B cell (primary cell): ENCODE results near the gene ABR. TPM values are rescaled to one million over a fixed set of nuclear protein-coding genes. Genes with fewer than 3 reads are reported as not detected.

Source experiments
- ATAC-seq: fragments of 200-7000 bp; cut with Tn5 transposase; one replicate; pipeline ENCODE4 v1.10.0; 2021; ENCODE audit warnings: low read depth, mild to moderate bottlenecking, moderate number of reproducible peaks, moderate library complexity
- CTCF ChIA-PET: fragments of 350-600 bp; sonication (Branson Sonifier 250); formaldehyde crosslinking; loops from one replicate; lab custom pipeline; 2021; ENCODE audit warnings: antibody characterized with exemption, inconsistent platforms; lab: Charles Lee
- POLR2A ChIA-PET: fragments of 350-600 bp; sonication (Branson Sonifier 250); formaldehyde crosslinking; loops from one replicate; lab custom pipeline; 2021; ENCODE audit warnings: antibody characterized with exemption; lab: Charles Lee
- DNase-seq: peaks from one replicate; pipeline ENCODE4 v3.0.0; 2013
- H2AFZ ChIP-seq: 2 replicates; pipeline ENCODE4 v1.6.1; 2012; ENCODE audit warnings: mild to moderate bottlenecking, low read depth, low read length; ENCODE audit not compliant: insufficient read depth, poor library complexity, severe bottlenecking
- H3K27ac ChIP-seq, 2 donors: 1 replicate in 1 of 2; 2 replicates in 1 of 2; pipeline ENCODE4 v1.5.1; 2012 to 2013; ENCODE audit warnings: low read length in 2 of 2, mild to moderate bottlenecking in 2 of 2, moderate library complexity in 1 of 2
- H3K27me3 ChIP-seq, 4 experiments: fragments of 200-600 bp in 1 of 4; sonication (generic) in 1 of 4; replicated peaks in 1 of 4; 1 replicate in 2 of 4; 2 replicates in 2 of 4; pipeline versions ENCODE4 v1.6.1 to v1.7.0; 2013 to 2016; ENCODE audit warnings: low read length in 3 of 4, mild to moderate bottlenecking in 2 of 4, mixed read lengths in 1 of 4, moderate library complexity in 1 of 4; ENCODE audit not compliant: insufficient read depth in 4 of 4, control insufficient read depth in 3 of 4; ENCODE audit errors: control extremely low read depth in 1 of 4
- H3K36me3 ChIP-seq, 2 experiments: replicated peaks in 1 of 2; 1 replicate in 1 of 2; 2 replicates in 1 of 2; pipeline versions ENCODE4 v1.6.1 to v1.7.1; 2013; ENCODE audit warnings: low read length in 1 of 2; ENCODE audit not compliant: insufficient read depth in 2 of 2, control insufficient read depth in 1 of 2; ENCODE audit errors: control extremely low read depth in 1 of 2, extremely low read depth in 1 of 2
- H3K4me1 ChIP-seq, 2 donors: fragments of 200-600 bp in 1 of 2; sonication (generic) in 1 of 2; 1 replicate in 1 of 2; 2 replicates in 1 of 2; pipeline versions ENCODE4 v1.5.1 to v1.6.1; 2013 to 2017; ENCODE audit warnings: low read length in 2 of 2; ENCODE audit not compliant: control insufficient read depth in 2 of 2, insufficient read depth in 2 of 2
- H3K4me2 ChIP-seq: replicated peaks from 2 replicates; pipeline ENCODE3; 2012; ENCODE audit warnings: mild to moderate bottlenecking, low read depth, low read length; ENCODE audit not compliant: poor library complexity, severe bottlenecking
- H3K4me3 ChIP-seq, 5 experiments: fragments of 200-600 bp in 1 of 5; sonication (generic) in 1 of 5; 1 replicate in 3 of 5; 2 replicates in 2 of 5; pipeline versions ENCODE4 v1.5.1 to v1.7.0; 2011 to 2016; ENCODE audit warnings: low read length in 4 of 5, mild to moderate bottlenecking in 4 of 5, low read depth in 2 of 5, control low read depth in 1 of 5, moderate library complexity in 1 of 5; ENCODE audit not compliant: insufficient read depth in 1 of 5; ENCODE audit errors: control extremely low read depth in 1 of 5, extremely low read depth in 1 of 5
- H3K79me2 ChIP-seq: fragments of 200-600 bp; sonication (generic); one replicate; pipeline ENCODE4 v1.6.0; 2016; ENCODE audit warnings: low read length; ENCODE audit not compliant: control insufficient read depth, insufficient read depth
- H3K9ac ChIP-seq: fragments of 200-600 bp; sonication (generic); 2 replicates; pipeline ENCODE4 v1.6.1; 2017; ENCODE audit warnings: mild to moderate bottlenecking, low read length, moderate library complexity
- H3K9me3 ChIP-seq, 3 donors: one replicate each; pipeline versions ENCODE4 v1.6.1 to v1.7.1; 2013; ENCODE audit warnings: low read length in 2 of 3; ENCODE audit not compliant: control insufficient read depth in 2 of 3, insufficient read depth in 1 of 3; ENCODE audit errors: control extremely low read depth in 1 of 3
- H4K20me1 ChIP-seq: 2 replicates; pipeline ENCODE4 v1.6.0; 2012; ENCODE audit warnings: mild to moderate bottlenecking, low read length; ENCODE audit not compliant: insufficient read depth, control insufficient read depth, poor library complexity, severe bottlenecking
- H3K27ac Mint-ChIP-seq: one replicate; pipeline ENCODE4 v1.8.0; 2021; ENCODE audit warnings: mixed read lengths
- H3K27me3 Mint-ChIP-seq: one replicate; pipeline ENCODE4 v1.8.0; 2021; ENCODE audit warnings: mixed read lengths
- H3K4me1 Mint-ChIP-seq: one replicate; pipeline ENCODE4 v1.8.0; 2021; ENCODE audit warnings: mixed read lengths
- H3K4me3 Mint-ChIP-seq: one replicate; pipeline ENCODE4 v1.8.0; 2021; ENCODE audit warnings: mixed read lengths
- H3K9me3 Mint-ChIP-seq: one replicate; pipeline ENCODE4 v1.8.0; 2022; ENCODE audit warnings: mixed read lengths; ENCODE audit not compliant: insufficient read depth
- EZH2 ChIP-seq: IDR thresholded peaks from 2 replicates; pipeline ENCODE4 v1.6.1; 2012; ENCODE audit warnings: borderline replicate concordance, low read depth, mild to moderate bottlenecking, moderate library complexity, low read length; ENCODE audit not compliant: insufficient read depth, poor library complexity, severe bottlenecking
- WGBS: methylation state at CpG from one replicate; pipeline ENCODE4 v1.1.5; 2013; ENCODE audit warnings: missing lambda C conversion rate; ENCODE audit not compliant: insufficient coverage; 5-methylcytosine and 5-hydroxymethylcytosine counted together
- intact Hi-C: fragments of 100-400 bp; cut with micrococcal nuclease; formaldehyde crosslinking; loops from one replicate; pipeline ENCODE4 v1.10.0; 2022
- polyA plus RNA-seq: library from polyadenylated mRNA; depleted of rRNA; stranded (reverse); fragments of >200 nt; gene quantifications from 2 replicates; pipeline ENCODE4 v1.2.3, GENCODE V29; 2012
- total RNA-seq, 2 donors: library from RNA; stranded (reverse); fragments of 120-200 nt in 1 of 2; gene quantifications; 1 replicate in 1 of 2; 2 replicates in 1 of 2; pipeline versions ENCODE4 v1.2.3 to v1.2.4, GENCODE V29; 2013 to 2022
- TF ChIP-seq, protein P1 (sequence below): fragments of 200-600 bp; IDR thresholded peaks from one replicate; pipeline ENCODE4 v1.8.0; 2022; ENCODE audit warnings: antibody characterized with exemption, mild to moderate bottlenecking

Gene ABR
- total and polyA plus RNA-seq, 2 donors (not counting 1 experiment from before 2014, with no cell fraction given) = 79.8 to 262 TPM

DNA sequence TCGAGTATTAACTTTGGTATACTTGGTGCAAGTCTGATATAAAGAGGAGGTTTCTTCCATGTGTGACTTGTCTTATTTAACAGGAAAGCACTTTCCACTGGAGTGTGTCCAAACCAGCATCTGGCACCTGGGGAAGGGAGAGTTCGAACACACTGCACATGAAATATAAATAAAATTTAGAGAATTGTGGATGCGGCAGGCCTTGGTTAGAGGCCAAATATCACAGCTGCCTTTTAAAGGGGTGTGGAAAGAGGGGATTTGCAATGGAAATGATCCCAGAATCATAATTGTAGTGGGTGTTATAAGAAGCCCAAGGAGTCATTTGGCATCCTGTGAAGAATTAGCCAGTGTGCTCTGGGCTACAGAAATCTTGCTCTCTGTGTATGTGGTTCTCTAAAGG, 195.9 kb downstream of the ABR start:
- H3K9me3 Mint-ChIP-seq = no peaks in the 10 kb centered on the region
- no peak overlapping the region for H3K4me3 ChIP-seq
- no peak overlapping the region for H3K27ac ChIP-seq
- no peak for DNase-seq
- H3K4me1 ChIP-seq = peaks cover 12 to 19% of the 10 kb centered on the region in 2 donors
- H3K9me3 ChIP-seq = peaks cover 0 to 7% (median 0%) of the 10 kb centered on the region in 3 donors
- no peaks in the 10 kb centered on the region for H3K27me3 Mint-ChIP-seq
- intact Hi-C loops = loop anchor here (5.0 kb wide), 1 partner anchor 202 kb away; the partner anchor contains the start of genes GLOD4 and MRM3
- no peaks in the 10 kb centered on the region for H3K27me3 ChIP-seq
- TF ChIP-seq, protein P1, sequence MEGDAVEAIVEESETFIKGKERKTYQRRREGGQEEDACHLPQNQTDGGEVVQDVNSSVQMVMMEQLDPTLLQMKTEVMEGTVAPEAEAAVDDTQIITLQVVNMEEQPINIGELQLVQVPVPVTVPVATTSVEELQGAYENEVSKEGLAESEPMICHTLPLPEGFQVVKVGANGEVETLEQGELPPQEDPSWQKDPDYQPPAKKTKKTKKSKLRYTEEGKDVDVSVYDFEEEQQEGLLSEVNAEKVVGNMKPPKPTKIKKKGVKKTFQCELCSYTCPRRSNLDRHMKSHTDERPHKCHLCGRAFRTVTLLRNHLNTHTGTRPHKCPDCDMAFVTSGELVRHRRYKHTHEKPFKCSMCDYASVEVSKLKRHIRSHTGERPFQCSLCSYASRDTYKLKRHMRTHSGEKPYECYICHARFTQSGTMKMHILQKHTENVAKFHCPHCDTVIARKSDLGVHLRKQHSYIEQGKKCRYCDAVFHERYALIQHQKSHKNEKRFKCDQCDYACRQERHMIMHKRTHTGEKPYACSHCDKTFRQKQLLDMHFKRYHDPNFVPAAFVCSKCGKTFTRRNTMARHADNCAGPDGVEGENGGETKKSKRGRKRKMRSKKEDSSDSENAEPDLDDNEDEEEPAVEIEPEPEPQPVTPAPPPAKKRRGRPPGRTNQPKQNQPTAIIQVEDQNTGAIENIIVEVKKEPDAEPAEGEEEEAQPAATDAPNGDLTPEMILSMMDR = no peak
- TF ChIP-seq EZH2 = no peak
- no peak for ATAC-seq
- H4K20me1 ChIP-seq = no peaks in the 10 kb centered on the region
- H3K27ac Mint-ChIP-seq = no peak overlapping the region
- ChIA-PET CTCF (no interaction called here), POLR2A (no interaction called here)
- no peak overlapping the region for H2AFZ ChIP-seq
- no peaks in the 10 kb centered on the region for H3K79me2 ChIP-seq
- WGBS = 76% methylated on average over 2 of the region's 3 CpGs
- no peak overlapping the region for H3K4me2 ChIP-seq
- H3K4me3 Mint-ChIP-seq = no peak overlapping the region
- H3K4me1 Mint-ChIP-seq = peaks cover 13% of the 10 kb centered on the region
- H3K36me3 ChIP-seq = no peaks in the 10 kb centered on the region
- no peak overlapping the region for H3K9ac ChIP-seq

DNA sequence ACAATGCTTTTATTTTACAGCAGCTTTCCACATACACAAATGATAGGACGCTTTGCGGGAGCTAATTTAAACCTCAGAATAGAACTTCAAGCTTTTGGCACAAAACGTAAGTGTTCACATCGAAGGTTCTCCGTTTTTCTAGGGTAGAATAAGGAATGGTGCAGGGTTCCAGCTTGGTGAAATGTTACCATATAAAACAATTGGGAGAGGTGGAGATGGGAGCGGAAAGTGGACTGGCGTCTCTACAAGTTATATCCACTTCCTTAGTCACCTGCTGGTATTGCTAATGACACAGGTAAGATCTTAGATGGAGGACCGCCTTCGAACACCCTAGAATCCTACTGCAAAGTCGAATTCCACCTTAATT, 198.5 kb downstream of the ABR start:
- Histone ChIP-seq H3K4me3 (peak overlapping the region in 4 of 5 experiments; percentile 27 to 67 (median 64)), H2AFZ (peak overlapping the region; percentile 81), H4K20me1 (no peaks in the 10 kb centered on the region), H3K4me2 (peak overlapping the region; percentile 91), H3K36me3 (no peaks in the 10 kb centered on the region), H3K27me3 (peaks cover 0 to 26% (median 21%) of the 10 kb centered on the region in 4 experiments), H3K27ac (peak overlapping the region in 1 of 2 donors; percentile 18), H3K9me3 (peaks cover 0 to 7% (median 0%) of the 10 kb centered on the region in 3 donors), H3K79me2 (no peaks in the 10 kb centered on the region), H3K9ac (peak overlapping the region; percentile 67), H3K4me1 (peaks cover 23 to 28% of the 10 kb centered on the region in 2 donors)
- ChIA-PET CTCF (interaction anchor here (0.7 to 2.9 kb wide), 22 partner anchors 8 to 595 kb away, joined by 3 to 36 read pairs (median 4); partner anchors contain the start of genes GLOD4, MRM3, TIMM22 and VPS53), POLR2A (interaction anchor here (0.9 to 2.7 kb wide), 2 partner anchors 16 to 569 kb away, joined by 4 to 23 read pairs; partner anchors contain the start of gene TIMM22)
- WGBS = 5% methylated on average over 4 of the region's 10 CpGs
- Mint-ChIP-seq H3K27me3 (peaks cover 16% of the 10 kb centered on the region), H3K4me3 (peak overlapping the region; percentile 87), H3K27ac (peak overlapping the region; percentile 82), H3K9me3 (no peaks in the 10 kb centered on the region), H3K4me1 (peaks cover 21% of the 10 kb centered on the region)
- ATAC-seq (no peak), DNase-seq (no peak)
- intact Hi-C loops = loop anchor here (1.0 to 5.0 kb wide), 4 partner anchors 15 to 229 kb away; partner anchors contain the start of genes GEMIN4, GLOD4 and MRM3
- TF ChIP-seq EZH2 = no peak
- TF ChIP-seq, protein P1 = peak; percentile 39
